Endothelial cell of umbilical vein (primary cell): Measurements from ENCODE around the gene NUMA1. TPM values are rescaled to one million over a fixed set of nuclear protein-coding genes. Genes with fewer than 3 reads are reported as not detected.

Experiments
- BruUV-seq: library from RNA; stranded (reverse); fragments of 400-500 nt; replicated peaks from 2 replicates; lab custom pipeline; 2021; lab: Mats Ljungman, UMichigan
- CTCF ChIA-PET: fragments of 300-600, 350-600 bp; sonication (Branson Sonifier 250); formaldehyde crosslinking; loops from one replicate; lab custom pipeline; 2021; ENCODE audit warnings: antibody characterized with exemption, inconsistent platforms; lab: Charles Lee
- POLR2A ChIA-PET: fragments of 300-600, 350-600 bp; sonication (Branson Sonifier 250); formaldehyde crosslinking; loops from one replicate; lab custom pipeline; 2021; ENCODE audit warnings: antibody characterized with exemption, inconsistent platforms; lab: Charles Lee
- DNase-seq: peaks from one replicate; pipeline ENCODE4 v3.0.0-alpha.2; 2011; ENCODE audit warnings: low read depth, low spot score
- FAIRE-seq: peaks from 2 replicates; lab custom pipeline; 2011; peaks lifted over from hg19 to GRCh38; lab: Jason Lieb, UNC
- H2AFZ ChIP-seq: 2 replicates; pipeline ENCODE4 v1.6.0; 2012; ENCODE audit warnings: low read depth, low read length, control low read depth, inconsistent platforms
- H3K27ac ChIP-seq: 2 replicates; pipeline ENCODE4 v1.5.1; 2011; ENCODE audit warnings: low read depth, mild to moderate bottlenecking, control low read depth, low read length, moderate library complexity; ENCODE audit not compliant: insufficient read depth
- H3K27me3 ChIP-seq, 2 experiments: 2 replicates each; pipeline versions ENCODE4 v1.6.0 to v1.6.1; 2011; ENCODE audit warnings: low read length in 2 of 2, mixed read lengths in 1 of 2; ENCODE audit not compliant: control insufficient read depth in 2 of 2, insufficient read depth in 2 of 2
- H3K36me3 ChIP-seq, 2 experiments: 2 replicates in 1 of 2; 3 replicates in 1 of 2; pipeline ENCODE4 v1.5.1; 2011; ENCODE audit warnings: low read length in 2 of 2, mild to moderate bottlenecking in 1 of 2, moderate library complexity in 1 of 2; ENCODE audit not compliant: control insufficient read depth in 2 of 2, insufficient read depth in 2 of 2; ENCODE audit errors: extremely low read depth in 1 of 2
- H3K4me1 ChIP-seq: 3 replicates; pipeline ENCODE4 v1.5.1; 2011; ENCODE audit warnings: mild to moderate bottlenecking, low read length; ENCODE audit not compliant: control insufficient read depth, insufficient read depth; ENCODE audit errors: extremely low read depth
- H3K4me2 ChIP-seq: 2 replicates; pipeline ENCODE4 v1.6.1; 2011; ENCODE audit warnings: low read length, control low read depth, mixed read lengths; ENCODE audit not compliant: insufficient read depth
- H3K4me3 ChIP-seq, 3 experiments: fragments of 200-600 bp in 1 of 3; sonication (generic), shearing (Covaris generic) in 1 of 3; replicated peaks in 1 of 3; 2 replicates each; pipeline ENCODE4 v1.5.1; 2011 to 2016; ENCODE audit warnings: control low read depth in 3 of 3, low read length in 3 of 3, mild to moderate bottlenecking in 2 of 3, inconsistent platforms in 1 of 3, low read depth in 1 of 3, moderate library complexity in 1 of 3; ENCODE audit not compliant: insufficient read depth in 1 of 3
- H3K79me2 ChIP-seq: 2 replicates; pipeline ENCODE4 v1.6.0; 2012; ENCODE audit warnings: low read length, inconsistent platforms; ENCODE audit not compliant: control insufficient read depth, insufficient read depth
- H3K9ac ChIP-seq: replicated peaks from 2 replicates; pipeline ENCODE3; 2011; ENCODE audit warnings: low read length, control low read depth; ENCODE audit not compliant: insufficient read depth; ENCODE audit errors: extremely low read depth
- H3K9me1 ChIP-seq: replicated peaks from 3 replicates; pipeline ENCODE4 v1.6.0; 2011; ENCODE audit warnings: mild to moderate bottlenecking, low read length; ENCODE audit not compliant: control insufficient read depth, insufficient read depth; ENCODE audit errors: extremely low read depth
- H3K9me3 ChIP-seq: replicated peaks from 2 replicates; pipeline ENCODE4 v1.5.1; 2012; ENCODE audit warnings: low read length, inconsistent platforms; ENCODE audit not compliant: control insufficient read depth, insufficient read depth
- H4K20me1 ChIP-seq: replicated peaks from 2 replicates; pipeline ENCODE3; 2011; ENCODE audit warnings: mild to moderate bottlenecking, low read length; ENCODE audit not compliant: control insufficient read depth, insufficient read depth; ENCODE audit errors: extremely low read depth
- EZH2 ChIP-seq: IDR thresholded peaks from 2 replicates; pipeline ENCODE4 v1.6.1; 2012; ENCODE audit warnings: borderline replicate concordance, low read depth, mild to moderate bottlenecking, moderate library complexity, low read length, inconsistent platforms; ENCODE audit not compliant: severe bottlenecking
- FOS ChIP-seq: IDR thresholded peaks from 2 replicates; pipeline ENCODE4 v1.6.1; 2011; ENCODE audit warnings: mild to moderate bottlenecking, low read length, moderate library complexity, borderline replicate concordance; ENCODE audit not compliant: insufficient read depth
- GATA2 ChIP-seq: IDR thresholded peaks from 2 replicates; pipeline ENCODE4 v1.7.0; 2011; ENCODE audit warnings: low read depth, mild to moderate bottlenecking, moderate library complexity, mixed read lengths, low read length; ENCODE audit not compliant: insufficient read length, insufficient read depth
- JUN ChIP-seq: IDR thresholded peaks from 2 replicates; pipeline ENCODE4 v1.6.1; 2011; ENCODE audit warnings: borderline replicate concordance, low read depth; ENCODE audit not compliant: insufficient read length, insufficient read depth
- MYC ChIP-seq: IDR thresholded peaks from one replicate; pipeline ENCODE4 v1.6.1; 2011; ENCODE audit warnings: mild to moderate bottlenecking, low read depth, low read length
- POLR2A ChIP-seq: IDR thresholded peaks from 2 replicates; pipeline ENCODE4 v1.6.1; 2012; ENCODE audit warnings: low read depth, mild to moderate bottlenecking, control low read depth, low read length
- POLR2AphosphoS5 ChIP-seq: IDR thresholded peaks from 2 replicates; pipeline ENCODE4 v1.6.1; 2012; ENCODE audit warnings: low read depth, mild to moderate bottlenecking, control low read depth, low read length, moderate library complexity; ENCODE audit not compliant: insufficient read depth
- dilution Hi-C: fragments of 300-500 bp; cut with MboI; formaldehyde crosslinking; loops from one replicate; pipeline ENCODE4 v1.15.0; 2019; ENCODE audit warnings: low sequenced_read_pairs; ENCODE audit not compliant: extremely low pct_ligation_motif_present
- intact Hi-C: fragments of 100-400 bp; cut with micrococcal nuclease; formaldehyde crosslinking; loops from one replicate; pipeline ENCODE4 v1.10.0; 2022
- polyA plus RNA-seq, 4 experiments: library from polyadenylated mRNA; depleted of rRNA in 3 of 4; stranded (reverse) in 3 of 4; unstranded in 1 of 4; fragments of >200 nt; gene quantifications; 2 replicates each; pipeline versions ENCODE4 v1.2.1 to v1.2.3, GENCODE V29; 2011 to 2012; ENCODE audit warnings: missing spikeins in 1 of 4
- total RNA-seq: library from RNA; stranded (reverse); gene quantifications from 2 replicates; pipeline ENCODE4 v1.2.3, GENCODE V29; 2021
- TF ChIP-seq, protein P1 (sequence below), 2 donors: IDR thresholded peaks; 1 replicate in 1 of 2; 2 replicates in 1 of 2; pipeline ENCODE4 v1.5.1; 2011; ENCODE audit warnings: low read length in 2 of 2, mild to moderate bottlenecking in 2 of 2, moderate library complexity in 2 of 2, control low read depth in 1 of 2, inconsistent platforms in 1 of 2, low read depth in 1 of 2; ENCODE audit not compliant: insufficient read depth in 1 of 2; ENCODE audit errors: extremely low read depth in 1 of 2
- TF ChIP-seq, protein P2 (sequence below): IDR thresholded peaks from 2 replicates; pipeline ENCODE4 v1.6.1; 2011; ENCODE audit not compliant: insufficient read depth, insufficient read length

The NUMA1 gene
- total and polyA plus RNA-seq, 2 donors (not counting 3 experiments of a cell fraction or from before 2014, with no cell fraction given): 120 to 164 TPM

DNA sequence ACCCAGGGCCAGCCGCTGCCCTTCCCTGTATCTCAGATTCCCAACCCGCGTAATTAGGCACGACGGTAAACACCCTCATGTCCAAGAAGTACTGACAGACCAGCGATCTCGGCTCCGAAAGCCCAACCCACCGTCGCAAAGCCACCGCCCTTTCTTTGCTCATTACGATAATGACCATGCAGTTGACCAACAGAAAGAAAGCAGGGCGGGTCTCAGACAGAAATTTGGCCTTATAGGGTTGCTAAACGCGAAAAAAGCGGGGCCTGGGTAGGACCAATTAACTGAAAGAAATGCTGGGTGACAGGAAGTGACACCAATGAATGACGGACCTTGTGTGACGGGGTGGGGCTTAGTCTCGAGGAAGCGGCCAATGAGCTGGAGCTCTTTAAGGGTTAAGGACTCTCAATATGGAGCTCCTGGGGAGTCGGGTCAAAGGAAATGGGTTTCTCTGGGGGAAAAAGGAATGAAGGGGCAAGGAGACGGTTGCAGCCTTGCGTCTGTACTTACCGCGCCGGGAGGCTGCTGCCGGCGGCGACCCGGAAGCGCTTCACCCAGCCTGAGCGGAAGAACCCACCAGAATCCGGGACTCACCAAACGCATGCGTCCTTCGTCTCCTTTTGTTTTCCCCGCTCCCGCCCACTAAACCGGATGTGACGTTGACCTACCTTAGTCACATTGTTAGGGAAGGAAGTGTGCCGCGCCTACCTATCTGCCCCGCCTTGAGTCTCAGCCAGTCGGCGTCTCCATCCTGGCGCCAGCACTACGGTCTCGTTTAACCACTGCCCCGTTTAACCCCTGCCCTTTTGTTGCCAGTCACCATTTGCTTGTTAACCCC, 32.0 kb upstream of the NUMA1 start, which contains the start of gene ANAPC15:
Gene ANAPC15 (minus strand): TSS at position 553 of the 835 bp plus-strand sequence. CDS start 1,419 bp downstream, outside the sequence.
- dilution Hi-C loops: no loop called here
- ChIA-PET POLR2A (interaction anchor here (0.7 to 1.2 kb wide), 7 partner anchors 12 to 184 kb away, joined by 3 to 5 read pairs (median 3); partner anchors contain the start of gene RNF121), CTCF (interaction anchor here (0.6 to 3.8 kb wide), 5 partner anchors 12 to 318 kb away, joined by 3 to 19 read pairs (median 5); no protein-coding TSS in a partner anchor)

More for the DNA sequence above, 32.0 kb upstream of the NUMA1 start, which contains the start of gene ANAPC15:
- peak within 1 kb of the TSS; percentile 93 for H3K4me2 ChIP-seq
- no peaks in the 10 kb centered on the region for H3K9me1 ChIP-seq
- H4K20me1 ChIP-seq: no peaks in the 10 kb centered on the region
- peak within 1 kb of the TSS; percentile 14 to 69 (median 53) for H3K4me3 ChIP-seq
- H3K36me3 ChIP-seq: no peaks in the 10 kb centered on the region
- intact Hi-C loops: loop anchor here (1.0 to 5.0 kb wide), 6 partner anchors 9 to 320 kb away; partner anchors contain the start of genes CLPB, LAMTOR1, LRRC51 and NUMA1
- H3K9ac ChIP-seq: peak within 1 kb of the TSS; percentile 95
- H3K9me3 ChIP-seq: no peaks in the 10 kb centered on the region
- peaks cover 0 to 2% of the 10 kb centered on the region in 2 experiments for H3K27me3 ChIP-seq
- no TSS peak for BruUV-seq
- peaks cover 14% of the 10 kb centered on the region for H3K4me1 ChIP-seq
- H2AFZ ChIP-seq: peak within 1 kb of the TSS; percentile 71
- FAIRE-seq (peak; percentile 100), DNase-seq (peak; percentile 100)
- TF ChIP-seq FOS (no peak), POLR2AphosphoS5 (peak; percentile 99), EZH2 (no peak), JUN (peak; percentile 36), MYC (peak; percentile 34), POLR2A (peak; percentile 99), GATA2 (no peak)
- TF ChIP-seq, protein P1, sequence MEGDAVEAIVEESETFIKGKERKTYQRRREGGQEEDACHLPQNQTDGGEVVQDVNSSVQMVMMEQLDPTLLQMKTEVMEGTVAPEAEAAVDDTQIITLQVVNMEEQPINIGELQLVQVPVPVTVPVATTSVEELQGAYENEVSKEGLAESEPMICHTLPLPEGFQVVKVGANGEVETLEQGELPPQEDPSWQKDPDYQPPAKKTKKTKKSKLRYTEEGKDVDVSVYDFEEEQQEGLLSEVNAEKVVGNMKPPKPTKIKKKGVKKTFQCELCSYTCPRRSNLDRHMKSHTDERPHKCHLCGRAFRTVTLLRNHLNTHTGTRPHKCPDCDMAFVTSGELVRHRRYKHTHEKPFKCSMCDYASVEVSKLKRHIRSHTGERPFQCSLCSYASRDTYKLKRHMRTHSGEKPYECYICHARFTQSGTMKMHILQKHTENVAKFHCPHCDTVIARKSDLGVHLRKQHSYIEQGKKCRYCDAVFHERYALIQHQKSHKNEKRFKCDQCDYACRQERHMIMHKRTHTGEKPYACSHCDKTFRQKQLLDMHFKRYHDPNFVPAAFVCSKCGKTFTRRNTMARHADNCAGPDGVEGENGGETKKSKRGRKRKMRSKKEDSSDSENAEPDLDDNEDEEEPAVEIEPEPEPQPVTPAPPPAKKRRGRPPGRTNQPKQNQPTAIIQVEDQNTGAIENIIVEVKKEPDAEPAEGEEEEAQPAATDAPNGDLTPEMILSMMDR (IDR thresholded peaks at IDR 0.05; ENCODE audit: extremely low read depth in 1 of 2, insufficient read depth in 1 of 2, low read depth in 1 of 2, low read length in 2 of 2): no peak
- TF ChIP-seq, protein P2, sequence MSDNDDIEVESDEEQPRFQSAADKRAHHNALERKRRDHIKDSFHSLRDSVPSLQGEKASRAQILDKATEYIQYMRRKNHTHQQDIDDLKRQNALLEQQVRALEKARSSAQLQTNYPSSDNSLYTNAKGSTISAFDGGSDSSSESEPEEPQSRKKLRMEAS: peak; percentile 23
- no peaks in the 10 kb centered on the region for H3K79me2 ChIP-seq
- H3K27ac ChIP-seq: peak within 1 kb of the TSS; percentile 90
